ENCODE results near the gene MOB1A. TPM values are rescaled to one million over a fixed set of nuclear protein-coding genes. Genes with fewer than 3 reads are reported as not detected.
A peak's percentile ranks its signal among the peaks of the same experiment; 100 is the strongest.

Gene MOB1A
- total RNA-seq, result 78.3 to 96.1 TPM (median 81.0 TPM) in 3 replicates
- long read RNA-seq, full-length matches to known transcripts, result 93 of 125 reads
- long read RNA-seq, partial matches to known transcripts, result 5 of 125 reads
- long read RNA-seq, other reads (novel, unspliced or antisense), result 27 of 125 reads

GRCh38 chr2:74178211-74179062 lies at the start of gene MOB1A:
Gene MOB1A, minus strand, starts transcription at chr2:74178879. Its CDS starts 205 bp downstream, at chr2:74178674.
- H3K9me3 Mint-ChIP-seq (ENCODE audit: low read depth), result no peaks in the 10 kb centered on the region
- DNase-seq (ENCODE audit: low spot score), result peak; percentile 98
- H3K27ac Mint-ChIP-seq (ENCODE audit: unreplicated experiment), result peak within 1 kb of the TSS; percentile 85
- H3K27me3 Mint-ChIP-seq (ENCODE audit: low read depth), result no peaks in the 10 kb centered on the region
- no peak for TF ChIP-seq CTCF (IDR thresholded peaks at IDR 0.05)
- peaks cover 2% of the 10 kb centered on the region for H3K36me3 Mint-ChIP-seq (ENCODE audit: low read depth)
- peaks cover 28% of the 10 kb centered on the region for H3K4me1 Mint-ChIP-seq (ENCODE audit: low read depth)
- peak within 1 kb of the TSS; percentile 78 for H3K4me3 Mint-ChIP-seq (ENCODE audit: unreplicated experiment)

GRCh38 chr2:74227646-74228045 lies 49.0 kb upstream of the MOB1A start:
- Mint-ChIP-seq H3K27ac (ENCODE audit: unreplicated experiment) (peak overlapping the region; percentile 49), H3K36me3 (ENCODE audit: low read depth) (no peaks in the 10 kb centered on the region), H3K9me3 (ENCODE audit: low read depth) (no peaks in the 10 kb centered on the region), H3K4me3 (ENCODE audit: unreplicated experiment) (no peak overlapping the region), H3K27me3 (ENCODE audit: low read depth) (no peaks in the 10 kb centered on the region), H3K4me1 (ENCODE audit: low read depth) (peaks cover 31% of the 10 kb centered on the region)
- TF ChIP-seq CTCF (IDR thresholded peaks at IDR 0.05), result no peak
- DNase-seq (ENCODE audit: low spot score), result peak; percentile 50

- peak overlapping the region; percentile 67 for H3K27ac Mint-ChIP-seq (ENCODE audit: unreplicated experiment)
- no peaks in the 10 kb centered on the region for H3K27me3 Mint-ChIP-seq (ENCODE audit: low read depth)
- H3K36me3 Mint-ChIP-seq (ENCODE audit: low read depth), result no peaks in the 10 kb centered on the region
- H3K9me3 Mint-ChIP-seq (ENCODE audit: low read depth), result no peaks in the 10 kb centered on the region
- H3K4me3 Mint-ChIP-seq (ENCODE audit: unreplicated experiment), result no peak overlapping the region
- TF ChIP-seq CTCF (IDR thresholded peaks at IDR 0.05), result no peak
- peaks cover 33% of the 10 kb centered on the region for H3K4me1 Mint-ChIP-seq (ENCODE audit: low read depth)
- DNase-seq (ENCODE audit: low spot score), result peak; percentile 77
Observed at GRCh38 chr2:74226648-74227213, 48.1 kb upstream of the MOB1A start.

- no peak for DNase-seq (ENCODE audit: low spot score)
- peak overlapping the region; percentile 67 for H3K27ac Mint-ChIP-seq (ENCODE audit: unreplicated experiment)
- no peaks in the 10 kb centered on the region for H3K27me3 Mint-ChIP-seq (ENCODE audit: low read depth)
- H3K4me1 Mint-ChIP-seq (ENCODE audit: low read depth), result peaks cover 33% of the 10 kb centered on the region
- H3K9me3 Mint-ChIP-seq (ENCODE audit: low read depth), result no peaks in the 10 kb centered on the region
- TF ChIP-seq CTCF (IDR thresholded peaks at IDR 0.05), result no peak
- no peak overlapping the region for H3K4me3 Mint-ChIP-seq (ENCODE audit: unreplicated experiment)
- peaks cover 5% of the 10 kb centered on the region for H3K36me3 Mint-ChIP-seq (ENCODE audit: low read depth)
Observed at GRCh38 chr2:74225698-74226459, 47.2 kb upstream of the MOB1A start.
